ENCODE data around the gene ADSL.

Gene ADSL

GRCh38 chr22:40401981-40402406 lies 55.7 kb downstream of the ADSL start:
- no peaks in the 10 kb centered on the region for H3K27me3 ChIP-seq (ENCODE audit: insufficient read depth, low read length, poor library complexity)
- ATAC-seq (ENCODE audit: insufficient read depth, low read depth) (peak; percentile 54), DNase-seq (peak; percentile 43)
- TF ChIP-seq EZH2 (IDR thresholded peaks at IDR 0.05; ENCODE audit: borderline replicate concordance, low read depth, low read length, severe bottlenecking), result no peak
- TF ChIP-seq, protein P1, sequence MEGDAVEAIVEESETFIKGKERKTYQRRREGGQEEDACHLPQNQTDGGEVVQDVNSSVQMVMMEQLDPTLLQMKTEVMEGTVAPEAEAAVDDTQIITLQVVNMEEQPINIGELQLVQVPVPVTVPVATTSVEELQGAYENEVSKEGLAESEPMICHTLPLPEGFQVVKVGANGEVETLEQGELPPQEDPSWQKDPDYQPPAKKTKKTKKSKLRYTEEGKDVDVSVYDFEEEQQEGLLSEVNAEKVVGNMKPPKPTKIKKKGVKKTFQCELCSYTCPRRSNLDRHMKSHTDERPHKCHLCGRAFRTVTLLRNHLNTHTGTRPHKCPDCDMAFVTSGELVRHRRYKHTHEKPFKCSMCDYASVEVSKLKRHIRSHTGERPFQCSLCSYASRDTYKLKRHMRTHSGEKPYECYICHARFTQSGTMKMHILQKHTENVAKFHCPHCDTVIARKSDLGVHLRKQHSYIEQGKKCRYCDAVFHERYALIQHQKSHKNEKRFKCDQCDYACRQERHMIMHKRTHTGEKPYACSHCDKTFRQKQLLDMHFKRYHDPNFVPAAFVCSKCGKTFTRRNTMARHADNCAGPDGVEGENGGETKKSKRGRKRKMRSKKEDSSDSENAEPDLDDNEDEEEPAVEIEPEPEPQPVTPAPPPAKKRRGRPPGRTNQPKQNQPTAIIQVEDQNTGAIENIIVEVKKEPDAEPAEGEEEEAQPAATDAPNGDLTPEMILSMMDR (IDR thresholded peaks at IDR 0.05; ENCODE audit: borderline replicate concordance, extremely low read depth, low read length, poor library complexity, severe bottlenecking), result no peak
- no peak overlapping the region for H3K9ac ChIP-seq (ENCODE audit: low read depth, low read length)
- peaks cover 3% of the 10 kb centered on the region; the same call in 1 of the 2 replicates for H3K79me2 ChIP-seq (ENCODE audit: insufficient read depth, low read length)
- H3K4me2 ChIP-seq (ENCODE audit: insufficient read depth, low read length), result no peak overlapping the region
- H3K4me1 ChIP-seq (ENCODE audit: insufficient read depth, low read length), result peaks cover 44% of the 10 kb centered on the region
- no peak overlapping the region for H3K4me3 ChIP-seq (ENCODE audit: low read depth in 1 of 2, low read length in 2 of 2)
- peaks cover 11% of the 10 kb centered on the region for H4K20me1 ChIP-seq (ENCODE audit: insufficient read depth, low read length)
- H3K36me3 ChIP-seq (ENCODE audit: insufficient read depth, low read length), result peaks cover 62% of the 10 kb centered on the region
- H2AFZ ChIP-seq (ENCODE audit: low read depth, low read length), result no peak overlapping the region
- peak overlapping the region; percentile 67 for H3K27ac ChIP-seq (ENCODE audit: low read length)
- no peaks in the 10 kb centered on the region for H3K9me3 ChIP-seq (ENCODE audit: insufficient read depth, low read length, severe bottlenecking)

- no peak for TF ChIP-seq EZH2 (IDR thresholded peaks at IDR 0.05; ENCODE audit: borderline replicate concordance, low read depth, low read length, severe bottlenecking)
- TF ChIP-seq, protein P1 (IDR thresholded peaks at IDR 0.05; ENCODE audit: borderline replicate concordance, extremely low read depth, low read length, poor library complexity, severe bottlenecking), result no peak
- no peaks in the 10 kb centered on the region for H3K9me3 ChIP-seq (ENCODE audit: insufficient read depth, low read length, severe bottlenecking)
- no peak overlapping the region; the same call in 1 of the 2 replicates for H3K27ac ChIP-seq (ENCODE audit: low read length)
- DNase-seq (no peak), ATAC-seq (ENCODE audit: insufficient read depth, low read depth) (no peak)
- H3K9ac ChIP-seq (ENCODE audit: low read depth, low read length), result no peak overlapping the region
- H2AFZ ChIP-seq (ENCODE audit: low read depth, low read length), result no peak overlapping the region
- peaks cover 12% of the 10 kb centered on the region for H4K20me1 ChIP-seq (ENCODE audit: insufficient read depth, low read length)
- H3K79me2 ChIP-seq (ENCODE audit: insufficient read depth, low read length), result no peaks in the 10 kb centered on the region; the same call in 1 of the 2 replicates
- H3K4me3 ChIP-seq (ENCODE audit: low read depth in 1 of 2, low read length in 2 of 2), result no peak overlapping the region
- peaks cover 44% of the 10 kb centered on the region for H3K4me1 ChIP-seq (ENCODE audit: insufficient read depth, low read length)
- H3K27me3 ChIP-seq (ENCODE audit: insufficient read depth, low read length, poor library complexity), result no peaks in the 10 kb centered on the region
- H3K36me3 ChIP-seq (ENCODE audit: insufficient read depth, low read length), result peaks cover 71% of the 10 kb centered on the region
- no peak overlapping the region for H3K4me2 ChIP-seq (ENCODE audit: insufficient read depth, low read length)
These were observed 56.8 kb downstream of the ADSL start for GRCh38 chr22:40403141-40403540.

DNA sequence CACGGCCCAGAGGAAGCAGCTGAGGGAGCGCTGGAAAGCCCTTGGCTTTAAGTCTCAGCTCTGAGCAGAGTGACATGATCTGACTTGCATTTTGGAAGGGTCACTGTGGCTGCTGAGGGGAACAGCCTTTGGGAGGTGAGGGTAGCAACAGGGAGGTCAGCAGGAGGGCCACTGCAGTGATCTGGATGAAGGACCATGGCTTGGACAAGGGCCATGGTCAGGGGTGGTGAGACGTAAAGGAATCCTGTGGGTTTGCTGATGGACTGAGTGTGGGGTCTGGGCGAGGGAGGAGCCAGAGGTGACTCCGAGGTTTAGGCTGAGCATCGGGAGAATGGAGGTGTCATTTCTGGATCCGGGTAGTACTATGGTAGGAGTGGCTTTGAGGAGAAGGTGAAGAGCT lies 57.4 kb downstream of the ADSL start:
- ATAC-seq (ENCODE audit: insufficient read depth, low read depth) (no peak), DNase-seq (no peak)
- no peak overlapping the region for H3K9ac ChIP-seq (ENCODE audit: low read depth, low read length)
- TF ChIP-seq EZH2 (IDR thresholded peaks at IDR 0.05; ENCODE audit: borderline replicate concordance, low read depth, low read length, severe bottlenecking), result no peak
- TF ChIP-seq, protein P1 (IDR thresholded peaks at IDR 0.05; ENCODE audit: borderline replicate concordance, extremely low read depth, low read length, poor library complexity, severe bottlenecking), result no peak
- H3K36me3 ChIP-seq (ENCODE audit: insufficient read depth, low read length), result peaks cover 76% of the 10 kb centered on the region
- no peak overlapping the region for H2AFZ ChIP-seq (ENCODE audit: low read depth, low read length)
- H3K4me1 ChIP-seq (ENCODE audit: insufficient read depth, low read length), result peaks cover 44% of the 10 kb centered on the region
- H3K4me2 ChIP-seq (ENCODE audit: insufficient read depth, low read length), result no peak overlapping the region
- no peak overlapping the region for H3K4me3 ChIP-seq (ENCODE audit: low read depth in 1 of 2, low read length in 2 of 2)
- no peaks in the 10 kb centered on the region; the same call in 1 of the 2 replicates for H3K79me2 ChIP-seq (ENCODE audit: insufficient read depth, low read length)
- H3K27ac ChIP-seq (ENCODE audit: low read length), result no peak overlapping the region
- no peaks in the 10 kb centered on the region for H3K27me3 ChIP-seq (ENCODE audit: insufficient read depth, low read length, poor library complexity)
- no peaks in the 10 kb centered on the region for H3K9me3 ChIP-seq (ENCODE audit: insufficient read depth, low read length, severe bottlenecking)
- peaks cover 13% of the 10 kb centered on the region for H4K20me1 ChIP-seq (ENCODE audit: insufficient read depth, low read length)

All from DND-41 (cell line).